Stimulated activated CD4-positive, alpha-beta T cell treated with anti-CD3 and anti-CD28 coated beads, Interleukin-2, amount 100 ng/mL, for 24 hours (primary cell): Measurements from ENCODE around the gene XKR8.

Experiments
- DNase-seq, 2 donors: peaks; one replicate each; pipeline ENCODE4 v3.0.0-alpha.2; 2020

Gene XKR8, protein sequence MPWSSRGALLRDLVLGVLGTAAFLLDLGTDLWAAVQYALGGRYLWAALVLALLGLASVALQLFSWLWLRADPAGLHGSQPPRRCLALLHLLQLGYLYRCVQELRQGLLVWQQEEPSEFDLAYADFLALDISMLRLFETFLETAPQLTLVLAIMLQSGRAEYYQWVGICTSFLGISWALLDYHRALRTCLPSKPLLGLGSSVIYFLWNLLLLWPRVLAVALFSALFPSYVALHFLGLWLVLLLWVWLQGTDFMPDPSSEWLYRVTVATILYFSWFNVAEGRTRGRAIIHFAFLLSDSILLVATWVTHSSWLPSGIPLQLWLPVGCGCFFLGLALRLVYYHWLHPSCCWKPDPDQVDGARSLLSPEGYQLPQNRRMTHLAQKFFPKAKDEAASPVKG

DNA sequence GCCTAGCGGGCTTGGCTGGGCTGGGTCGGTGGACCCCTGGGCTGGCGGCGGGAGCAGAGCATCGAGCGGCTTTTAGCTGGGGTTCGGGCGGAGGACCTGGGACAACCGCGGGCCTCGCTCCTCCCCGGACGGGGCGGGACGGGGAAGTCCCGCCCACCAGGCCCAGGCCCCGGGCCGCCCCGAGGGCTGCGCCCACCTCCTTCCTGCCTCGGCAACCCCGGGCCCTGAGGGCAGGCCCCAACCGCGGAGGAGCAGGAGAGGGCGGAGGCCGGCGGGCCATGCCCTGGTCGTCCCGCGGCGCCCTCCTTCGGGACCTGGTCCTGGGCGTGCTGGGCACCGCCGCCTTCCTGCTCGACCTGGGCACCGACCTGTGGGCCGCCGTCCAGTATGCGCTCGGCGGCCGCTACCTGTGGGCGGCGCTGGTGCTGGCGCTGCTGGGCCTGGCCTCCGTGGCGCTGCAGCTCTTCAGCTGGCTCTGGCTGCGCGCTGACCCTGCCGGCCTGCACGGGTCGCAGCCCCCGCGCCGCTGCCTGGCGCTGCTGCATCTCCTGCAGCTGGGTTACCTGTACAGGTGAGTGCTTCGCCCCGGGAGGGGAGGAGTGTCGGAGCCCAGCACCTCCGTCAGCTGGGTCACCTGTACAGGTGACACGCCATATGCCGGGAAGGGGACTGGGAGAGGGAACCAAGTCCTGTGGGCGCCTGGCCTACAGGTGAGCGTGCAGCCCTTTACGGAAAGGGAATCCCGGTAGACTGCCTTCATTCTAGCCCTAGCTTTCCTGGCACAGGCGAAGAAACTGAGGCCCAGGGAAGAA, at the start of gene XKR8:
XKR8 (plus strand) TSS at position 182 of the 812 bp plus-strand sequence; CDS start at position 279, 97 bp downstream.
- peak; percentile 83 to 87 for DNase-seq

DNA sequence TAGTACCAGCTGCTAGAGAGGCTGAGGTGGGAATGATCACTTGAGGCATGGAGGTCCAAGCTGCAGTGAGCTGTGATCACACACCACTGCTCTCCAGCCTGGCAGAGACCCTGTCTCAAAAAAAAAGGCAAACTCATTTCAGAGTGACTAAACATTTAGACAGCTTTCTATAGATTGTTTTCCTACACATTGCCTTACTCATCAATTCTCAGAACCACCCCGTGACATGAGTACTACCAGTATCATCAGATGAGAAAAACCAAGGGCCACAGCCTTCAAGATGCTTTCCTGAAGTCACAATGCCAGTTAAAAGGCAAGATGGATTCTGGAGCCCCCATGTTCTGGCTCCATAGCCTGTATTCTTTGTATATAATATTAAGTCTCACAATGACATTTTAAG, 47.3 kb upstream of the XKR8 start:
- peak in 1 of 2 donors; percentile 34 for DNase-seq

DNA sequence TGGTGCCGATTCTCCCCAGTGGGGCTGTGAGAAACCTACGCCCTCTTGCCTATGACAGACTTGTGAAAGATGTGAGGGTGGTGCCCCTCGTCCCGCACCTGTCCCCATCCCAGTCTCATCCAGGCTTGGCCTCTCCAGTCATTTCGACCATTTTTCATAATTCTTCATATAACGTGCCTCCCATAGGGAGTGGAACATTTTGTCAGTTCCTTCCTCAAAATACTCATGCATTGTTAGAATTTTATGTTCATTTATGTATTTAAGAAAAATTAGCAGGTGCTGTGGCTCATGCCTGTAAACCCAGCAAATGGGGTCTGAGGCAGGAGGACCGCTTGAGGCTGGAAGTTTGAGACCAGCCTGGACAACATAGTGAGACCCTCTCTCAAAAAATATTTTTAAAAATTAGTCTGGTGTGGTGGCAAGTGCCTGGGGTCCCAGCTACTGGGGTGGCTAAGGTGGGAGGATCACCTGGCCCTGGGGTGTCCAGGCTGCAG, 44.6 kb upstream of the XKR8 start:
- no peak for DNase-seq

DNA sequence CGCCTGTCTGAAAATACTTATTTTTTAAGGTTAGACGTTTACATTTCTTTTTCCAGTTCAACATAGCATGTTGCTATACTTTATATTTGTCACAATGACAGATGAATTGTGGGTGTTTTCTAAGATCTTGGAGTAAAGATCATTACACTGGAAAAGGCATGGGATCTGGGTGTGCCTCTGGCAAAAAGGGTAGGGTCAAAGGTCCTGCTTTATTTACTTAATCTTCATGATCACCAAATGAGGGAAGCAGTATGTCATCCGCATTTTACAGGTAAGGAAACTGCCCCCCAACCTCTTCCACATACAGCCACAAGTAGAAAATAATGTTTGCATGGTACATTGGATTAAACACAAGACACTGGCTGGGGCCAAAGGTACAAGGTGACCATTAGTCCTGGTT, 37.5 kb upstream of the XKR8 start:
- no peak for DNase-seq

DNA sequence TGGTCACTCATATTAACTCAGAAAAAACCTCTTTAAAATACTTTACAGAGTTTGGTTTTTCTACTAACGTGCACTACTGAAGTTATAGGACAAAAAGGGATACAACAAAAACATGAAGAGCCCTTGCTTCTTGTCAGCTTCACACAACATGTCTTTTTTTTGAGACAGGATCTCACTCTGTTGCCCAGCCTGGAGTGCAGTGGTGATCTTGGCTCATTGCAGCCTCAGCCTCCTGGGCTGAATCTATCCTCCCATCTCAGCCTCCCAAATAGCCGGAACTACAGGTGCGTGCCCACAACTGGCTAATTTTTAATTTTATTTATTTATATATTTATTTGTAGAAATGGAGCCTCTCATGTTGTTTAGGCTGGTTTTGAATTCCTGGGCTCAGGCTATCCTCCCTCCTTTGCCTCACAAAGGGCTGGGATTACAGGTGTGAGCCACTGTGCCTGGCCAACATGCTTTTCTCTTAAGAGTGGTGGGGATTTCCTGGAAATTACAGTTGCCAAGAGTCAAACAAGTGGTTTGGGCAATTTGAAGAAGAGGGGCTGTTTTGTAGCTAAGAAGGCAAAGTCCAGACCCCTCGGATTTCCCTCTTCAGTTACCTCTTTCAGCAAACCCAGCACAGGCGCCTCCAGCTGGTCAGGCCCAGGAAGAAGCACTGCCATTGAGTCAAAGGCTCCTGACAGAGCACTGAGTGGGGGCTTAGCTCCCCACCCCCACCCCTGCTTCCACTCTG, 31.4 kb upstream of the XKR8 start:
- no peak for DNase-seq

DNA sequence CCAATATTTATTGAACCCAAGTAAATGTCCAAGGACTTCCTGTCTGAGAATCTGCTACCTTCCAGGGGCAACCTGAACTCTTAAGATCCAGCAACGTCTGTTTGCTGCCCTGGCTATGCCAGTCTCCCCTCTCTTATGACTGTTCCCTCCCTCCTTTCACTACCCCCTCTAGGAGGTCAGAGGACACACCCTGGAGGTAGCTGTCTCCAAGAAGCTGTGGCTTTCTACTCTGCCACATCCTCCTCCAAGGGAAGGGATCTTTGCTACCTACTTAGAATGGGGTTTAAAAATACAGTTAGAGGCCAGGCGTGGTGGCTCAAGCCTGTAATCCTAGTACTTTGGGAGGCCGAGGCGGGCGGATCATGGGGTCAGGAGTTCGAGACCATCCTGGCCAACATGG, 28.6 kb upstream of the XKR8 start:
- no peak for DNase-seq

DNA sequence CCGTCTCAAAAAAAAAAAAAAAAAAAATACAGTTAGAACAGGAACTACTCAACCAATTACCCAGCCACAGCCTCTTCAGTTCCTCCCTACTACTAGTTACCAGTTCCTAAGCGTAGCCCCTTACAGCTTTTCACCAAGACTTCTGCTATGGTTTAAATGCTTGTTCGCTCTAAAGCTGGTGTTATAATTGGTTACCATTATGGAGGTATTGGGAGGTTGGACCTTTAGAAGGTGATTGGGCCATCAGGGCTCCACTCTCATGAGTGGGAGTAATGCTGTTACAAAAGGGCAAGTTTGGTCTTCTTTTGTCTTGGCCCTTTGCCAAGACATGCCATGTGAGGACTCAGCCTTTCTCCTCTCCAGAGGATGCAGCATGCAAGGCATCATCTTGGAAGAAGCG, 28.0 kb upstream of the XKR8 start:
- no peak for DNase-seq

DNA sequence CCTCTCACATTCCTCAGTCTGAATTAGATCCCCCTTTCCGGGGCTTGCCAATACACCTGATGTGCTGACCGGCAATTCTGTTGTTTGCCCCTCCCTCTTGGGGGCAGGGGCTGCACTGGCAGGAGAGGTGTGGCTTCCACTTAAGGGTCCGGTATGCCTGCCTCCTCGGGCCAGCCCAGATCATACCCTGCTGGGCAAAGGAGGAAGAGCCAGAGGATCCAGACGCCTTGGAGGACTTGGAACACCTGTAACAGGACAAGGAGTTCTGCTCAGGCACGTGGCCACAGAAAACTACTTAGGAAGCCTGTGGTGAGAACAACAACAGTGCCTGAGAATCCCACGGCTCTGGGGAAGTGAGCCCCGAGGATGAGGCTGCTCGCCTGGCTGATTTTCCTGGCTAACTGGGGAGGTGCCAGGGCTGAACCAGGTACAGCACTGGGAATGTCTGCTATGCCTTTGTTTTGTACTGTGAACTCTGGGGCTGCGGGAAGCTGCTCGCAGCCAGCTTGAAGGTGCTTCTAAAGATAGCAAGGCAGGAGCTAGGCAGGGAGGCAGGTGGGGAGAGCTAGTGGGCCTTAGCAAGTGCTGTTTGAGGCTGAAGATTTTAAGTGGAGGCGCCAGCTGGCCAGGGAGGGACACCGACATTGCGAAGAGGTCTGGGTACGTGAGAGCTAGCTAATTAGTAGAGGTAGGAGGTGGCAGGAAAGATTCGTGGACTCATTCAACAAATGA, 24.8 kb upstream of the XKR8 start, which contains the start of gene SMPDL3B:
SMPDL3B (plus strand) TSS at position 183 of the 732 bp plus-strand sequence; CDS start at position 367, 184 bp downstream.
- peak in 1 of 2 donors; percentile 17 for DNase-seq

DNA sequence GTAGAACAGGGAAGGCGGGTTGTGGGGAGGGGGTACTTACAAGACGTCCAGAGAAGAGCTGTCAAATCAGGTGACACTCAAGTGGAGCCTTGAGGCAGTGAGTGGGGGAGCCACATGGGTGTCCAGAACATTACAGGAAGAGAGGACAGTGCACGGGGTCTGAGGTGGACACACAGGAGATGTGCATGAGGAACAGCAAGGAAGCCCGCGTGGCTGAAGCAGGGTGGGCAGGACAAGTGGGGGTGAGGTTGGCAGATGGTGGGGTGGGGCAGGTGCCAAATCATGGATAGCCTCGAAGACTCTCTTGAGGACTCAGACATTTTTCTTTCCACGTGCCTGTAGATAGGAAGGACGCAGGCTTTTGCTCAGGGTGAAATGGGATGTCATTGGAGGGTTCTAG, 24.1 kb upstream of the XKR8 start:
- no peak for DNase-seq

DNA sequence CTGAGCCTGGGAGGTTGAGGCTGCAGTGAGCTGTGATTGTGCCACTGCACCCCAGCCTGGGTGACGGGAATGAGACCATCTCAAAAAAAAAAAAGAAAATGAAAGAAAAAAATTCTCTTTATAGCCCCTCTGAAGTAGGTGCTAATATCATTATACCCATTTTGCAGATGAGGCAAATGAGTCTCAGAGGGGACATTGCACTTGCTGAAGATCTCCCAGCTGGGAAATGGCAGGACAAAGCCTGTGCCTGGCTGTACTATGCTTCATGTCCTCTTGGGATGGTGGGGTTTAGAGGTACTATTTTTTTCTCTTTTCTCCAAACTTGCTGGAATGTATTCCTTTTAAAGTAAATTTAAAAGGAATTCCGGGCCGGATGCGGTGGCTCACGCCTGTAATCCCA, 23.4 kb upstream of the XKR8 start:
- DNase-seq = no peak

DNA sequence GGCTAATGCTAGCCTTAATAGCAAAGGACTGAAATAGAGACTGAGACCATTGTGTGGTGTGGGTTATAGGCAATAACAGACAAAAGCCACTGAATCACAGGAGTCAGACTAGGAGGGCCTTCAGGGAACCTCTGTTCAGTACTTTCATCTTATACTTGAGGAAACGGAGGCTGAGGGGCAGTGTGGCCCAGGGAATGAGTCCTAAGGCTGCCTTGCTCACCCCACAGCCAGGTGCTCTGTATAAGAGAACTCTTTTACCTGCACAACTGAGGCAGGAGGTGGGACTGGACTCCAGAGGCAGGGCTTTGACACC, 22.3 kb upstream of the XKR8 start:
- no peak for DNase-seq

DNA sequence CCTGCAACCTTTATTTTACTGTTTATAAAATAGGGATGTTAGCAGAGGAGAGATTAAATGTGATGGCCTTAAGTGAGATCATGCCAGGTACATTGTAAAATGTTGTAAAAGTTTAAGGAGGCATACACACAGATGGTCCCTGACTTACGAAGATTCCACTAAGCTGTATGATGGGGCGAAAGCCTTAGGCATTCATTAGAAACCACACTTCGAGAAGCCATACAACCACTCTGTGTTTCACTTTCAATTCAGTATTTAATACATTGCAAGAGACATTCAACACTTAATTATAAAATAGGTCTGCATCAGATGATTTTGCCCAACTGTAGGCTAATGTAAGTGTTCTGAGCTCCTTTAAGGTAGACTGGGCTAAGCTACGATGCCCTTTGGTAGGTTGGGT, 21.3 kb upstream of the XKR8 start:
- DNase-seq = no peak

DNA sequence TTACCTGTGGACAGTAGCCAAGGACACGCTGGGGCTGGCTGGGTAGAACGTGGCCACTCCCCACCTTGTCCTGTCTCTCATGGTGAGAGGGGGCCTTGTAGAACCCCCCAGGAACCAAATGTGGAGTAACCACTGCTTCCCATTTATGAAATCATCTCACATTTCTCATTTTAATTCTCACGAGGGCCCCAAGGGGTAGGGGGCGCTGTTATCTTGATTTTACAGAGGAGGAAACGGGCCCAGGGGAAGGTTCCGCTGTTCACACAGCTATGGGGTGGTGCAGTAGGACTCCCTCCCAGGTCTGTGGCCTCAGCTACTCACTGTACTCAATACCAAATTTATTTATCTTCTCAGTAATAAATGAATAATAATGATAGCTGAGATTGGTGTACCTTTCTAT, 19.5 kb upstream of the XKR8 start:
- peak; percentile 76 to 81 for DNase-seq

DNA sequence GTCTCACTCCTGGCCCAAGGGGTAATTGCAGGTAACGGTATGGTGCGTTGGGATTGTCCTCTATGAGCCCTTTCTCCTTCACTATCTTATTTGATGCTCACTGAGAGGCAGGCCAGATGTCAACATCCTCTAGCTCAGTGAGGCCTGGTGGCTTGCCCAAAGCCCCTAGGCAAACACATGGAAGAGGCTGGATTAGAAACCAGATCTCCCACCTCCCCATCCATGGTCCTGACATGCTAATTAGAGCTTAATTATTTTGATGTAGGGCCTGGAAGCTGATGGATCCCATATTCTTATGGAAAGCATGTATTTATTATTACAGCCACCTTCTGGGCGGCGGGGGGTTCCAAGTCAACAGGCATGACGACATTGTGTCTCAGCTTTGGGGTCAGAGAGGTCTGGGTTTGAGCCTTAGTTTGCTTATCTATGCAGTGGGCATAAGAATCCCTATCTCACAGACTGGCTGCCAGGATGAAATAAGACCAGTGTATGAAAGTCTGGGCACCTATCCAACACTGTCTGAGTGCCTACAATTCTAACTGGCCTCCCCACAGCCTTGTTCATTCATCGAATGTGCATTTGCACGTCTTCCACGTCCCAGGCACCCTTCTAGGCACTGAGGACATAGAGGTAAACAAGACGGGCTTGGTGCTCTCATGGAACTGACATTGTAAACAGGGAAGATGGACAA, 18.8 kb upstream of the XKR8 start:
- DNase-seq = no peak

DNA sequence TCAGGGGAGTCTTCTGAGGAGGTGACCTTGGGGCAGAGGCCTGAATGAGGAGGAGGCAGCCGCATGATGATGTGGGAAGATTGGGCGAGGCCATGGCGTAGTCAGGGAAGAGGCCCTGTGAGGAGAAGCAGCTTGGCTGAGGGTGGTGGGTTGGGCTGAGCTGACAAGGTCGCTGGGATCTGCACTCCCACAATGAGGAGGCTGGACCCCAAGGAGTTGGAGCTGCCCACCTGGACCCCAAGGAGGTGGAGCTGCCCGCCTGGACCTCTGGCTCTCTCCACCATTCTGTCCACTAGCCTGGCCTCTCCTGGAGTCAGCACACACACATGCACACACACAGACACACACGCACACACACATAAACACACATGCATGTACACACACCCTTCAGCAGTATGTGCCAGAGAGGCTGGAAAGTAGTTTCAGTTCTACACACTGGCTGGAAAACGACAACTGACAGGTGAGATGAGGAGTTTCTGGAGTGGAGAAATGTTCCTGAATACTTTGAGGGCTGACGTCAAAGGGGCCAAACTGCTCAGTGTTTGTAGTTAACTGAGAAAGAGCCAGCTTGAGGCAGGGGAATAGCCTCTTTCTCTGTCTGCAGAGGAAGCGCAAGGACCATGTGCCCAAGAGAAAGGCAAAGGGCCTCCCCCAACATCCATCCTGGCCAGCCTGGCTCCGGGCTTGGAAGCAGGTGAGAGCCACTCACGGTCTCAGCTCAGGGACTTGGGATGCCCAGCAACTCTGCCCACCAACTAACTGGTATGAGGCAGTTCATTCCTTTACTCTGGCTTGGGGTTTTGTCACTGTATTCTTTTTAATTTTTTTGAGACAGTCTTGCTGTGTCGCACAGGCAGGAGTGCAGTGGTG, 17.9 kb upstream of the XKR8 start:
- no peak for DNase-seq

DNA sequence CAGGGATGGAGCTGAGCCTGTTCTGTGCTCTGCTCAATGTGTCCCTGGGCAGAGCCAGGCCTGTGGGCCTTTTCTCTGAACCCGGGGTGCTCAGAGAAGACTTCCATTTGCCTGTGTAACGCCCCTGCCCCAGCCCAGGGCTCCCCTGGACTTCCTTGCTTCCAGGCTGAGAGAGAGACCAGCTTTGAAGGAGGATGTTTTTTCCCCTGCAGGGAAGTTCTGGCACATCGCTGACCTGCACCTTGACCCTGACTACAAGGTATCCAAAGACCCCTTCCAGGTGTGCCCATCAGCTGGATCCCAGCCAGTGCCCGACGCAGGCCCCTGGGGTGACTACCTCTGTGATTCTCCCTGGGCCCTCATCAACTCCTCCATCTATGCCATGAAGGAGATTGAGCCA, 14.8 kb upstream of the XKR8 start:
- DNase-seq = no peak

DNA sequence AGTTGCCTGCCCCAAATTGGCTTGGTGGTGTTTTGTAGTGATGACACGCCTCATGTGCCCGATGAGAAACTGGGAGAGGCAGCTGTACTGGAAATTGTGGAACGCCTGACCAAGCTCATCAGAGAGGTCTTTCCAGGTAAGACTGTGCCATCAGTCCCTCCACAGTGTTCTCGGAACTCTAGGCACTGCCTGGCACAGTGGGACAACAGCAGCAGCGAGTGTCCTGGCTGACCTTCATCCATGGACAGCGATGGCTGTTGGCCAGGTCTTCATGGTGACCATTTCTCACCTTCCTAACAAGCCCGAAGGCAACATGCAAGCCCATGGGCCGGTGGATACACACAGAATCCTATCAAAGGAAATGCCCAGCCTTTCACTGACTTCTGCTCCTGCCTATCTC, 10.7 kb upstream of the XKR8 start:
- no peak for DNase-seq

DNA sequence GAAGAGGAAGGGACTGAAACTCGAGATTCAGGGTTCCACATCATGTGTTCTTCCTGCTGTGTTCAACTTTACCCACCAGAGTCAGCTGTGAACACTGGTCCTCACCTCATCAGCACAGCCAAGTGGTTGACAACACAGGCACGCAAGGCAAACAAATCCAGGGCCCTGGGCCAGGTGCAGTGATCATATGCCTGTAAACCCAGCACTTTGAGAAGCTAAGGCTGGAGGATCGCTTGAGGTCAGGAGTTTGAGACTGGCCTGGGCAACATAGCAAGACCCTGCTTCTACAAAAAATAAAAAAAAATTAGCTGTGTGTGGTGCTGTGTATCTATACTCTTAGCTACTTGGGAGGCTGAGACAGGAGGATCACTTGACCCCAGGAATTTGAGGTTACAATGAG, 8.4 kb upstream of the XKR8 start:
- no peak for DNase-seq

DNA sequence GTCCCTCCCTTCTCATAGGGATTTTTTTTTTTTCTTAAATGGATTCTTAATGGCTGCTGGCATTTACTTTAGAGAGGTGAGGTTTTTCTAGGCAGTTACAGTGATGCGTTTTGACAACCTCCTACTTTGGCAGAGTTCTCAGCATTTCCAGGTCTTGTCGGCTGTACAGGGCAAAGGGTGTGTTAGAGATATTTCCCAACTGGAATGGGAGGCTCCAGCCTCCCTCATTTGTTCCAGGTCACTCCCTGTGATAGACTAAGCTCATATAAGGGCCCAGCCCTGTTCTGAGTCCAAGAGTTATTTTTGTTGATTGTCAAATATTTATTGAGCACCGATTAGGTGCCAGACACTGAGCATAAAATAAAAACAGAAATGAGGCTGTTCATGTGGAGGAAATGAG, 7.6 kb upstream of the XKR8 start:
- no peak for DNase-seq

DNA sequence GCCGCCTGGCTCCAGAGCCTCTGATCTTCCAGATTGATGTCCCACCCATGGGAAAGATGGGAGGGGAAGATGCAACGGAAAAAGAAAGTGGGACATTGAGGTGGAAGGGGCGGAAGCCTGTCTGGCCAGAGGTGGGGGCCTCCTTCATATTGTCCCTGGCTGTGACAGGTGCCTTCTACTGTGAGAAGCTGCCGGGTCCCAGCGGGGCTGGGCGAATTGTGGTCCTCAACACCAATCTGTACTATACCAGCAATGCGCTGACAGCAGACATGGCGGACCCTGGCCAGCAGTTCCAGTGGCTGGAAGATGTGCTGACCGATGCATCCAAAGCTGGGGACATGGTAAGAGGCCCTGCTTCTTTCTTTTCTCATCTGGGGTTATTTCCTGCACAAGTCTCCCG, 5.6 kb upstream of the XKR8 start:
- DNase-seq = no peak

DNA sequence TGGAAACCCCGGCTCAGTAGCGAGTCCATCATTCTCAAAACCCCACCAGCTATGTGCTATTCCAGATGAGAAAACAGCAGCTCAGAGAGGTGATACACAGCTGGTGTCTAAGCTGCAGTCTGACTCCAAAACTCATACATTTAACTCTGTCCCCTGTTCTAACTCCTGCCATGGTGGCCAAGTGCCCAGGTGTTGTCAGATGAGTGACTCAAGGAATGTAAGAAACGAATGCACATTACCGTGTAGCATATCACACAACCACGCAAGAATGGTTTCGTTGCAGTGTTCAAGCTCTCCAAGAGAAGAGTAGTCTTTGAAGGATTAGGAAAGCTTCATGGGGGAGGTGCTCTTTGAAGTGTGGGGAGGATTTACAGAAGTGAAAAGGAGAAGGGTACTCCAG, 4.7 kb upstream of the XKR8 start:
- DNase-seq = no peak
